Pons (tissue), 1 donor: Measurements from ENCODE around the gene SKAP1.
"Not testable (repeated sequence)": the region's sequence is repeated elsewhere in the genome, so short reads cannot be mapped to it uniquely, and the experiment has no call there.

Source experiments
- DNase-seq: peaks from one replicate; pipeline ENCODE4 v3.0.0-alpha.2; 2016; ENCODE audit warnings: low spot score

SKAP1 gene

GRCh38 chr17:48445248-48445620, 15.2 kb upstream of the SKAP1 start:
- DNase-seq = no peak

GRCh38 chr17:48444516-48445247, 14.7 kb upstream of the SKAP1 start:
- DNase-seq = no peak

GRCh38 chr17:48443712-48444111, 13.7 kb upstream of the SKAP1 start:
- no peak for DNase-seq

GRCh38 chr17:48442819-48443218, 12.8 kb upstream of the SKAP1 start:
- no peak for DNase-seq

- DNase-seq = no peak
Observed at GRCh38 chr17:48441862-48442261, 11.8 kb upstream of the SKAP1 start.

GRCh38 chr17:48441231-48441711, 11.3 kb upstream of the SKAP1 start:
- no peak for DNase-seq

- no peak for DNase-seq
Observed at GRCh38 chr17:48440669-48441068, 10.7 kb upstream of the SKAP1 start.

GRCh38 chr17:48439875-48440505, 10.0 kb upstream of the SKAP1 start:
- no peak for DNase-seq

- DNase-seq = no peak
Observed at GRCh38 chr17:48439110-48439850, 9.3 kb upstream of the SKAP1 start.

GRCh38 chr17:48438516-48439061, 8.6 kb upstream of the SKAP1 start:
- no peak for DNase-seq

- no peak for DNase-seq
Observed at GRCh38 chr17:48433896-48434295, 3.9 kb upstream of the SKAP1 start.

- no peak for DNase-seq
Observed at GRCh38 chr17:48432820-48433775, 3.1 kb upstream of the SKAP1 start.

GRCh38 chr17:48429156-48429555, 858 bp downstream of the SKAP1 start:
- DNase-seq = no peak

- DNase-seq = no peak
Observed at GRCh38 chr17:48427598-48427997, 2.4 kb downstream of the SKAP1 start.

- no peak for DNase-seq
Observed at GRCh38 chr17:48426761-48427500, 3.1 kb downstream of the SKAP1 start.

- DNase-seq = no peak
Observed at GRCh38 chr17:48426019-48426665, 3.9 kb downstream of the SKAP1 start.

- DNase-seq = not testable (repeated sequence)
Observed at GRCh38 chr17:48422060-48422459, 8.0 kb downstream of the SKAP1 start.

- DNase-seq = no peak
Observed at GRCh38 chr17:48420823-48421222, 9.2 kb downstream of the SKAP1 start.

- no peak for DNase-seq
Observed at GRCh38 chr17:48416971-48417370, 13.0 kb downstream of the SKAP1 start.
